ENCODE measurements around the gene WDFY4. TPM values are rescaled to one million over a fixed set of nuclear protein-coding genes. Genes with fewer than 3 reads are reported as not detected.

Gene WDFY4
- total RNA-seq, 6 experiments from 2014 or later = not detected

- Mint-ChIP-seq H3K36me3 (ENCODE audit: low read depth) (no peaks in the 10 kb centered on the region), H3K27me3 (ENCODE audit: insufficient read depth) (peaks cover 6% of the 10 kb centered on the region), H3K9me3 (no peaks in the 10 kb centered on the region), H3K4me1 (ENCODE audit: low read depth) (no peaks in the 10 kb centered on the region), H3K4me3 (no peak overlapping the region), H3K27ac (no peak overlapping the region)
- TF ChIP-seq CTCF (IDR thresholded peaks at IDR 0.05) = no peak
- DNase-seq = no peak
Measured at GRCh38 chr10:48750019-48750418, 65.3 kb downstream of the WDFY4 start.

GRCh38 chr10:48750991-48751390 is 66.3 kb downstream of the WDFY4 start:
- no peak for TF ChIP-seq CTCF (IDR thresholded peaks at IDR 0.05)
- no peak overlapping the region for H3K4me3 Mint-ChIP-seq

GRCh38 chr10:48751730-48752129 is 67.1 kb downstream of the WDFY4 start:
- Mint-ChIP-seq H3K27me3 (ENCODE audit: insufficient read depth) (peaks cover 9% of the 10 kb centered on the region; the same call in 1 of the 2 replicates), H3K9me3 (no peaks in the 10 kb centered on the region), H3K4me1 (ENCODE audit: low read depth) (no peaks in the 10 kb centered on the region), H3K36me3 (ENCODE audit: low read depth) (no peaks in the 10 kb centered on the region), H3K27ac (no peak overlapping the region), H3K4me3 (no peak overlapping the region)
- TF ChIP-seq CTCF (IDR thresholded peaks at IDR 0.05) = no peak
- no peak for DNase-seq

More at GRCh38 chr10:48750991-48751390, 66.3 kb downstream of the WDFY4 start:
- no peaks in the 10 kb centered on the region for H3K9me3 Mint-ChIP-seq
- no peak for DNase-seq
- H3K36me3 Mint-ChIP-seq (ENCODE audit: low read depth) = no peaks in the 10 kb centered on the region
- H3K27me3 Mint-ChIP-seq (ENCODE audit: insufficient read depth) = peaks cover 9% of the 10 kb centered on the region; the same call in 1 of the 2 replicates
- no peak overlapping the region for H3K27ac Mint-ChIP-seq
- H3K4me1 Mint-ChIP-seq (ENCODE audit: low read depth) = no peaks in the 10 kb centered on the region

DNA sequence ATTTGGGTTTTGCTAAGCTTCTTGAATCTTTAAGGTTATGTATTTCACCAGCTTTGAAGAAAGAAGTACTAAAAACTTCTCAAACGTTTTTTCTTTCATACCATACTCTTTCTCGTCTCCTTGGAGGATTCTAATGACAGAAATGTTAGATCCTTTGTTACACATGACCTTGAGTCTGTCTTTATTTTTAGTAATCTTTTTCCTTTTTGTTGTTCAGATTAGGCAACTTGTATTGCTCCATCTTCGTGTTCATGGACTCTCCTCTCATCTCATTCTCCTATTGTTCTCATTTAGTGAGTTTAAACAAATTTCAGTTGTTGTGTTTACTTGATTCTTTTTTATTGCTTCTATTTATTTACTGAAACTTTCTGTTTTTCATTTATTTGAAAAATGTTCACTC is 73.7 kb downstream of the WDFY4 start:
- Mint-ChIP-seq H3K27ac (no peak overlapping the region), H3K27me3 (ENCODE audit: insufficient read depth) (peaks cover 36% of the 10 kb centered on the region), H3K9me3 (no peaks in the 10 kb centered on the region), H3K4me1 (ENCODE audit: low read depth) (no peaks in the 10 kb centered on the region), H3K36me3 (ENCODE audit: low read depth) (no peaks in the 10 kb centered on the region), H3K4me3 (no peak overlapping the region)
- no peak for TF ChIP-seq CTCF (IDR thresholded peaks at IDR 0.05)
- DNase-seq = no peak

GRCh38 chr10:48759113-48759901 is 74.6 kb downstream of the WDFY4 start:
- H3K9me3 Mint-ChIP-seq = no peaks in the 10 kb centered on the region
- H3K4me3 Mint-ChIP-seq = no peak overlapping the region
- TF ChIP-seq CTCF (IDR thresholded peaks at IDR 0.05) = no peak
- no peaks in the 10 kb centered on the region for H3K4me1 Mint-ChIP-seq (ENCODE audit: low read depth)
- H3K36me3 Mint-ChIP-seq (ENCODE audit: low read depth) = no peaks in the 10 kb centered on the region
- DNase-seq = no peak
- H3K27ac Mint-ChIP-seq = no peak overlapping the region
- peaks cover 39% of the 10 kb centered on the region for H3K27me3 Mint-ChIP-seq (ENCODE audit: insufficient read depth)
